GM23248 (cell line): Measurements from ENCODE around the gene TMEM255B.

Source experiments
- EZH2 ChIP-seq: fragments of 200-600 bp; sonication (generic); IDR thresholded peaks from 2 replicates; pipeline ENCODE4 v1.6.1; 2018; ENCODE audit warnings: antibody characterized with exemption, mild to moderate bottlenecking; ENCODE audit not compliant: insufficient read depth, poor library complexity, severe bottlenecking
- EZH2phosphoT487 ChIP-seq: fragments of 200-600 bp; sonication (generic); IDR thresholded peaks from 2 replicates; pipeline ENCODE4 v1.6.1; 2018; ENCODE audit warnings: antibody characterized with exemption, moderate library complexity, mild to moderate bottlenecking, low read depth; ENCODE audit not compliant: insufficient read depth

DNA sequence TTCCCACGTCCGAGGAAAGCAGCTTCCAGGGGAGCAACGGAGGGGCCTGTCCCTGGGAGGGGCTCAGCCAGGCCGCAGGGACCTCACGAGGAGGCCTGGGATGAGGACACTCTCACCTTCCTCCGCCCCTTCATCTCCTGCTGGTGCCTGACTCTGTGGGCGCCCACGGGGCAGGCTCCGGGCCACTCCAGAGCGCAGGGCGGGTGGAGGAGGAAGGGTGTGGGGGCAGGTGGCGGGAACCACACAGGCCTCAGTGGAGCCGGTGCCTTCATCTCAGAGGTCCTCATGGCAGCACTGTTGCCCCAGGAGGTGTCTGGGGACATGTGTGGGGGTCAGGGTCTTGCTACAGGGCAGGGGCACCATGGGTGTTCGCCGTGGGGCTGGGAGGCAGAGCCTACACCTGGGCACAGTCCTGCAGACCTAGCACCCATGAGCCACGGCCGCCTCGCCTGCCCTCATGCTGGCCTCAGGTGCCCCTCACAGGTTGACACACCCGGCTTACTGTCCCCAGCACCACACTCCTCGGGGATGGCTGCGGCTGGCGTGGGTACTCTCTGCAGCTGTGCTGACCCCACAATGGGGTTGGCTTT, 10.1 kb upstream of the TMEM255B start:
- TF ChIP-seq EZH2 (no peak), EZH2phosphoT487 (no peak)
